ENCODE data around the gene MC4R. TPM values are rescaled to one million over a fixed set of nuclear protein-coding genes. Genes with fewer than 3 reads are reported as not detected.

The MC4R gene
- total RNA-seq, 1 donor from 2014 or later = not detected

- no peak for DNase-seq (ENCODE audit: extremely low spot score in 2 of 2)
- Histone ChIP-seq H3K4me1 (no peaks in the 10 kb centered on the region), H3K36me3 (no peaks in the 10 kb centered on the region), H3K9me3 (no peaks in the 10 kb centered on the region), H3K4me3 (no peak overlapping the region), H3K27me3 (no peaks in the 10 kb centered on the region), H3K27ac (no peak overlapping the region)
- no peak for TF ChIP-seq CTCF (IDR thresholded peaks at IDR 0.05)
- TF ChIP-seq POLR2AphosphoS5 (IDR thresholded peaks at IDR 0.05; ENCODE audit: insufficient read depth in 1 of 2, low read depth in 1 of 2) = no peak
- no peak for TF ChIP-seq POLR2A (IDR thresholded peaks at IDR 0.05)
- intact Hi-C loops (cut with DNase I) = no loop called here
Measured at GRCh38 chr18:60389314-60389713, 16.7 kb upstream of the MC4R start.

GRCh38 chr18:60385693-60386092 is 13.1 kb upstream of the MC4R start:
- TF ChIP-seq POLR2AphosphoS5 (IDR thresholded peaks at IDR 0.05; ENCODE audit: insufficient read depth in 1 of 2, low read depth in 1 of 2) (no peak), CTCF (IDR thresholded peaks at IDR 0.05) (no peak), POLR2A (IDR thresholded peaks at IDR 0.05) (no peak)
- intact Hi-C loops (cut with DNase I) = no loop called here
- Histone ChIP-seq H3K27me3 (no peaks in the 10 kb centered on the region), H3K27ac (no peak overlapping the region), H3K9me3 (no peaks in the 10 kb centered on the region), H3K4me3 (no peak overlapping the region), H3K4me1 (no peaks in the 10 kb centered on the region), H3K36me3 (no peaks in the 10 kb centered on the region)
- no peak for DNase-seq (ENCODE audit: extremely low spot score in 2 of 2)

GRCh38 chr18:60383893-60384292 is 11.3 kb upstream of the MC4R start:
- no peak for DNase-seq (ENCODE audit: extremely low spot score in 2 of 2)
- no peak for TF ChIP-seq CTCF (IDR thresholded peaks at IDR 0.05)
- TF ChIP-seq POLR2AphosphoS5 (IDR thresholded peaks at IDR 0.05; ENCODE audit: insufficient read depth in 1 of 2, low read depth in 1 of 2) = no peak
- TF ChIP-seq POLR2A (IDR thresholded peaks at IDR 0.05) = no peak
- H3K4me3 ChIP-seq = no peak overlapping the region

GRCh38 chr18:60377778-60378469 is 5.3 kb upstream of the MC4R start:
- no peaks in the 10 kb centered on the region for H3K27me3 ChIP-seq
- intact Hi-C loops (cut with DNase I) = no loop called here
- H3K27ac ChIP-seq = no peak overlapping the region
- no peak for DNase-seq (ENCODE audit: extremely low spot score in 2 of 2)
- H3K9me3 ChIP-seq = no peaks in the 10 kb centered on the region
- H3K4me1 ChIP-seq = no peaks in the 10 kb centered on the region
- H3K4me3 ChIP-seq = no peak overlapping the region
- TF ChIP-seq POLR2AphosphoS5 (IDR thresholded peaks at IDR 0.05; ENCODE audit: insufficient read depth in 1 of 2, low read depth in 1 of 2) (no peak), POLR2A (IDR thresholded peaks at IDR 0.05) (no peak), CTCF (IDR thresholded peaks at IDR 0.05) (no peak)
- H3K36me3 ChIP-seq = no peaks in the 10 kb centered on the region

More at GRCh38 chr18:60383893-60384292, 11.3 kb upstream of the MC4R start:
- intact Hi-C loops (cut with DNase I) = no loop called here
- no peaks in the 10 kb centered on the region for H3K9me3 ChIP-seq
- no peaks in the 10 kb centered on the region for H3K27me3 ChIP-seq
- H3K27ac ChIP-seq = no peak overlapping the region
- H3K4me1 ChIP-seq = no peaks in the 10 kb centered on the region
- H3K36me3 ChIP-seq = no peaks in the 10 kb centered on the region

- Histone ChIP-seq H3K36me3 (no peaks in the 10 kb centered on the region), H3K27me3 (no peaks in the 10 kb centered on the region), H3K4me1 (no peaks in the 10 kb centered on the region), H3K4me3 (no peak overlapping the region), H3K27ac (no peak overlapping the region), H3K9me3 (no peaks in the 10 kb centered on the region)
- no peak for TF ChIP-seq POLR2A (IDR thresholded peaks at IDR 0.05)
- no peak for TF ChIP-seq POLR2AphosphoS5 (IDR thresholded peaks at IDR 0.05; ENCODE audit: insufficient read depth in 1 of 2, low read depth in 1 of 2)
- no peak for TF ChIP-seq CTCF (IDR thresholded peaks at IDR 0.05)
- intact Hi-C loops (cut with DNase I) = no loop called here
- DNase-seq (ENCODE audit: extremely low spot score in 2 of 2) = no peak
Measured at GRCh38 chr18:60372132-60372531, 443 bp downstream of the MC4R start.
